Upper lobe of left lung (tissue), 6 donors: ENCODE measurements around the gene ARRDC3. TPM values are rescaled to one million over a fixed set of nuclear protein-coding genes. Genes with fewer than 3 reads are reported as not detected.

ENCODE experiments used
- ATAC-seq, 2 donors: fragments of 200-7000 bp; cut with Tn5 transposase; one replicate each; pipeline ENCODE4 v1.9.1; 2022; ENCODE audit warnings: mild to moderate bottlenecking in 2 of 2, moderate library complexity in 2 of 2; ENCODE audit not compliant: low FRiP score in 2 of 2
- DNase-seq, 2 donors: peaks; one replicate each; pipeline ENCODE4 v3.0.0-alpha.2; 2019 to 2020
- H3K27ac ChIP-seq, 4 donors: fragments of 200-600 bp; sonication (generic); one replicate each; pipeline ENCODE4 v1.5.1; 2016 to 2019
- H3K27me3 ChIP-seq, 4 donors: fragments of 200-600 bp; sonication (generic); one replicate each; pipeline ENCODE4 v1.5.1; 2017 to 2019
- H3K36me3 ChIP-seq, 4 donors: fragments of 200-600 bp; sonication (generic); one replicate each; pipeline ENCODE4 v1.5.1; 2016 to 2019
- H3K4me1 ChIP-seq, 4 donors: fragments of 200-600 bp; sonication (generic); one replicate each; pipeline ENCODE4 v1.5.1; 2018 to 2019
- H3K4me3 ChIP-seq, 4 donors: fragments of 200-600 bp; sonication (generic); one replicate each; pipeline ENCODE4 v1.5.1; 2017 to 2019; ENCODE audit warnings: mild to moderate bottlenecking in 2 of 4, moderate library complexity in 1 of 4
- H3K9me3 ChIP-seq, 4 donors: fragments of 200-600 bp; sonication (generic); one replicate each; pipeline ENCODE4 v1.5.1; 2018 to 2019
- EP300 ChIP-seq, 4 donors: sonication (generic); formaldehyde crosslinking; IDR thresholded peaks; one replicate each; pipeline ENCODE4 v1.5.1; 2017; ENCODE audit warnings: antibody characterized with exemption in 4 of 4, control low read depth in 2 of 4
- POLR2A ChIP-seq, 4 donors: fragments of 450-650 bp; IDR thresholded peaks; one replicate each; pipeline ENCODE4 v1.5.1; 2016 to 2017; ENCODE audit warnings: antibody characterized with exemption in 4 of 4, mild to moderate bottlenecking in 2 of 4
- POLR2AphosphoS5 ChIP-seq, 2 donors: sonication (generic); formaldehyde crosslinking; IDR thresholded peaks; one replicate each; pipeline ENCODE4 v1.5.1; 2017; ENCODE audit warnings: antibody characterized with exemption in 2 of 2
- WGBS, 2 donors: methylation state at CpG; one replicate each; pipeline ENCODE4 v1.1.5; 2017 to 2018; 5-methylcytosine and 5-hydroxymethylcytosine counted together
- total RNA-seq, 6 donors: library from RNA; depleted of rRNA in 4 of 6; stranded (reverse); fragments of >200 nt in 4 of 6; gene quantifications; one replicate each; pipeline versions ENCODE4 v1.1.0 to v1.2.1, GENCODE V29; 2016 to 2021
- TF ChIP-seq, protein P1 (sequence below), 6 experiments: fragments of 450-650 bp in 4 of 6; fragments of 200-600 bp in 2 of 6; sonication (generic) in 2 of 6; IDR thresholded peaks; one replicate each; pipeline ENCODE4 v1.5.1; 2016 to 2019; ENCODE audit warnings: antibody characterized with exemption in 6 of 6
- donor health status: DM: no; HTN: no; CAD: no; lungs with moderate emphysema.
- donor health status: DM: no; HTN: yes; CAD: no; lungs with severe emphysema.

Gene ARRDC3
- total RNA-seq, 6 donors from 2014 or later: 43.2 to 175 (median 107) TPM

DNA sequence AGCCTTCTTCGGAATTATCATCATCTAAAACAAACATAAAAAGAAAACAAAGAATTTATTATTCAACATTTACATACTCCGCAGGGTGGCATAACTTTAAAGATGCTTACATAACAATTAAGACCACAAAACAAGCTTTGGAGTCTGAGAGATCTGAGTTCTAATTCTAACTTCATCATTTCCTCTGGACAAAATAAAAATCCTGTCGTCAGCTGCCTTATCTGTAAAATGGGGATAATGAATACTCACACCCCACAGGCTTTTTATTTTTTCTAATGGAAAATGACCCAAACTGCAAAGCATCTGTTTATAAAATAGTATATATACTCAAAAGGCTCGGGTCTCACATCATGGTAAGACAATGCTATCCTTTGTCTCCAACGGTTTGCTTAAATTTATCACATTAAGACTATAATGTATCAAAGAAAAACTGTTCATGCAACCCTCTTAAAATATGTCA lies 4.3 kb downstream of the ARRDC3 start:
- H3K27me3 ChIP-seq: no peaks in the 10 kb centered on the region
- peaks cover 18 to 45% (median 19%) of the 10 kb centered on the region in 4 donors for H3K36me3 ChIP-seq
- H3K27ac ChIP-seq: peak overlapping the region; percentile 99
- DNase-seq: no peak
- peak overlapping the region in 3 of 4 donors; percentile 63 to 76 (median 70) for H3K4me3 ChIP-seq
- H3K4me1 ChIP-seq: peaks cover 25 to 46% (median 38%) of the 10 kb centered on the region in 4 donors
- TF ChIP-seq POLR2AphosphoS5 (IDR thresholded peaks at IDR 0.05): no peak
- ATAC-seq: no peak
- 17 to 30% methylated on average over 5 of the region's 5 CpGs for WGBS, 2 donors
- no peaks in the 10 kb centered on the region for H3K9me3 ChIP-seq

DNA sequence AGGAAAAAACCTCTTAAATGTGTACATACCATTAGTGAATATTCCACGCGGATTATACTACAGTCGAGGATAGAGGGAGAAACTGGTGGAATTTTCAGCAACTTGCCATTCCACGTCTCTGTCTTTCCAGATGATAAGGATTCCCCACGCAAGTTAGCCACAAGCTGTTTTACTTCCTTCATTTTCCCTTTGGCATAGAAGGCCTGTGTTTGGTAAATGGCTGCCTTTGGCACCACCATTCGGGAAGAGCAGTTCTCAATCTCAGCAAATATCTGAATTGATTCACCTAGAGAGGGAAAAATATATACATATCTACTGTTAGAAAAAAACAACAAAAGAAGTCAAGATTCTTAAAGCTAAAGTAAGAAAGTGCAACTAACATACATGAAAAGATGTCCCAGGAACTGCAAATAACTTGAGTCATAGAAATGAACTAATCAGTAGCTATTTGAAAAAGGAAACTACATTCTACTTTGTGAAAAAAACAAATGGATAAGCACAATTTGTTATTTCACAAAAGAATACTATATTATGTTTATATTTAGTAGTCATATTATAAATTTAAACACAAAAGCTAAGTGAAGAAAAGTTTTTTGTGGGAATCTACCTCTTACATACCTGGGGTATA lies 8.1 kb downstream of the ARRDC3 start:
- 73 to 77% methylated on average over 6 of the region's 6 CpGs for WGBS, 2 donors
- Histone ChIP-seq H3K4me3 (no peak overlapping the region), H3K27me3 (no peaks in the 10 kb centered on the region), H3K27ac (peak overlapping the region; percentile 29 to 99 (median 84)), H3K36me3 (peaks cover 36 to 83% (median 47%) of the 10 kb centered on the region in 4 donors), H3K9me3 (no peaks in the 10 kb centered on the region), H3K4me1 (peaks cover 51 to 80% (median 67%) of the 10 kb centered on the region in 4 donors)
- DNase-seq (no peak), ATAC-seq (no peak)
- TF ChIP-seq, protein P1, sequence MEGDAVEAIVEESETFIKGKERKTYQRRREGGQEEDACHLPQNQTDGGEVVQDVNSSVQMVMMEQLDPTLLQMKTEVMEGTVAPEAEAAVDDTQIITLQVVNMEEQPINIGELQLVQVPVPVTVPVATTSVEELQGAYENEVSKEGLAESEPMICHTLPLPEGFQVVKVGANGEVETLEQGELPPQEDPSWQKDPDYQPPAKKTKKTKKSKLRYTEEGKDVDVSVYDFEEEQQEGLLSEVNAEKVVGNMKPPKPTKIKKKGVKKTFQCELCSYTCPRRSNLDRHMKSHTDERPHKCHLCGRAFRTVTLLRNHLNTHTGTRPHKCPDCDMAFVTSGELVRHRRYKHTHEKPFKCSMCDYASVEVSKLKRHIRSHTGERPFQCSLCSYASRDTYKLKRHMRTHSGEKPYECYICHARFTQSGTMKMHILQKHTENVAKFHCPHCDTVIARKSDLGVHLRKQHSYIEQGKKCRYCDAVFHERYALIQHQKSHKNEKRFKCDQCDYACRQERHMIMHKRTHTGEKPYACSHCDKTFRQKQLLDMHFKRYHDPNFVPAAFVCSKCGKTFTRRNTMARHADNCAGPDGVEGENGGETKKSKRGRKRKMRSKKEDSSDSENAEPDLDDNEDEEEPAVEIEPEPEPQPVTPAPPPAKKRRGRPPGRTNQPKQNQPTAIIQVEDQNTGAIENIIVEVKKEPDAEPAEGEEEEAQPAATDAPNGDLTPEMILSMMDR (IDR thresholded peaks at IDR 0.05): no peak
- TF ChIP-seq EP300 (IDR thresholded peaks at IDR 0.05): no peak
- no peak for TF ChIP-seq POLR2A (IDR thresholded peaks at IDR 0.05)
- TF ChIP-seq POLR2AphosphoS5 (IDR thresholded peaks at IDR 0.05): no peak

GRCh38 chr5:91373600-91373999 lies 9.5 kb downstream of the ARRDC3 start:
- ATAC-seq: peak; percentile 68 to 88
- Histone ChIP-seq H3K9me3 (no peaks in the 10 kb centered on the region), H3K4me1 (peaks cover 51 to 88% (median 75%) of the 10 kb centered on the region in 4 donors), H3K36me3 (peaks cover 36 to 97% (median 53%) of the 10 kb centered on the region in 4 donors), H3K27me3 (no peaks in the 10 kb centered on the region), H3K4me3 (no peak overlapping the region), H3K27ac (peak overlapping the region; percentile 28 to 99 (median 84))
- 63 to 81% methylated on average over 5 of the region's 5 CpGs for WGBS, 2 donors
- TF ChIP-seq POLR2AphosphoS5 (IDR thresholded peaks at IDR 0.05): peak; percentile 24 to 73
- no peak for TF ChIP-seq POLR2A (IDR thresholded peaks at IDR 0.05)
- peak in 3 of 4 donors; percentile 27 to 97 (median 40) for TF ChIP-seq EP300 (IDR thresholded peaks at IDR 0.05)
- peak in 1 of 2 donors; percentile 73 for DNase-seq

GRCh38 chr5:91373006-91373405 lies 10.1 kb downstream of the ARRDC3 start:
- Histone ChIP-seq H3K27me3 (no peaks in the 10 kb centered on the region), H3K9me3 (no peaks in the 10 kb centered on the region), H3K4me3 (no peak overlapping the region), H3K4me1 (peaks cover 50 to 82% (median 69%) of the 10 kb centered on the region in 4 donors), H3K27ac (peak overlapping the region; percentile 32 to 99 (median 66)), H3K36me3 (peaks cover 36 to 99% (median 59%) of the 10 kb centered on the region in 4 donors)
- no peak for TF ChIP-seq POLR2AphosphoS5 (IDR thresholded peaks at IDR 0.05)
- TF ChIP-seq, protein P1 (IDR thresholded peaks at IDR 0.05): no peak
- TF ChIP-seq EP300 (IDR thresholded peaks at IDR 0.05): no peak
- TF ChIP-seq POLR2A (IDR thresholded peaks at IDR 0.05): no peak
- WGBS, 2 donors: 30 to 49% methylated on average over 1 of the region's 1 CpG
- ATAC-seq (no peak), DNase-seq (no peak)

DNA sequence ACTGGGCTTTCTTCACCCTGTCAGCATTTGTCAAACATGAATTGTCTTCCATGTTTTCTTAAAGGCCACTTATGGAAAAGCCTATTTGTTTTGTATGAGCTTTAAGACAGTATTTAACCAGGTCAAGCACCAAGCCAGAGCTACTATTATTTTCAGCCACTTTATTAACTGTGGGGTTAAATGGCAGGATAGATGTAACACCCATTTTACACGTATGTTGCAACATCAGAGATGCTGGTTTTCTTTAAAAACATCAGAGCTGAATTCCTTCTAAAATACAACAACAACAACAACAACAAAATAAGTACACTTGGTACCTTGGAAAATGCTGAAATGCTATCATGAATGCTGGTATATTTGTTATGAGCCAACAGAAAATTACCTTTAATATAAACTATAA lies 13.6 kb downstream of the ARRDC3 start:
- no peaks in the 10 kb centered on the region for H3K9me3 ChIP-seq
- ATAC-seq (no peak), DNase-seq (no peak)
- no peaks in the 10 kb centered on the region for H3K27me3 ChIP-seq
- H3K4me1 ChIP-seq: peaks cover 34 to 53% (median 43%) of the 10 kb centered on the region in 4 donors
- peak overlapping the region in 2 of 4 donors; percentile 44 to 54 for H3K27ac ChIP-seq
- peaks cover 23 to 75% (median 50%) of the 10 kb centered on the region in 4 donors for H3K36me3 ChIP-seq
- WGBS, 2 donors: 38 to 43% methylated on average over 1 of the region's 1 CpG
- H3K4me3 ChIP-seq: no peak overlapping the region
- no peak for TF ChIP-seq POLR2AphosphoS5 (IDR thresholded peaks at IDR 0.05)

- TF ChIP-seq EP300 (IDR thresholded peaks at IDR 0.05) (no peak), POLR2A (IDR thresholded peaks at IDR 0.05) (no peak), POLR2AphosphoS5 (IDR thresholded peaks at IDR 0.05) (no peak)
- TF ChIP-seq, protein P1 (IDR thresholded peaks at IDR 0.05): no peak
- H3K27me3 ChIP-seq: no peaks in the 10 kb centered on the region
- WGBS, 2 donors: 95 to 97% methylated on average over 8 of the region's 8 CpGs
- H3K4me3 ChIP-seq: no peak overlapping the region
- peaks cover 16 to 61% (median 41%) of the 10 kb centered on the region in 4 donors for H3K36me3 ChIP-seq
- DNase-seq (no peak), ATAC-seq (no peak)
- H3K4me1 ChIP-seq: peaks cover 21 to 39% (median 35%) of the 10 kb centered on the region in 4 donors
- no peaks in the 10 kb centered on the region for H3K9me3 ChIP-seq
- no peak overlapping the region for H3K27ac ChIP-seq
Observed at GRCh38 chr5:91367908-91368648, 15.0 kb downstream of the ARRDC3 start.
